ENCODE results near the gene APLP2.

APLP2 gene

GRCh38 chr11:130061017-130061416 is 8.7 kb upstream of the APLP2 start:
- Histone ChIP-seq H3K36me3 (ENCODE audit: insufficient read depth, low read length) (no peaks in the 10 kb centered on the region), H3K27me3 (ENCODE audit: control insufficient read depth, insufficient read depth, low read length) (peaks cover 57% of the 10 kb centered on the region), H3K4me1 (ENCODE audit: control insufficient read depth, insufficient read depth, low read length) (no peaks in the 10 kb centered on the region), H3K4me2 (ENCODE audit: low read length) (no peak overlapping the region), H3K9ac (ENCODE audit: low read depth, low read length) (no peak overlapping the region), H3K9me3 (replicated peaks; ENCODE audit: low read length) (no peaks in the 10 kb centered on the region), H3K4me3 (ENCODE audit: low read length) (no peak overlapping the region)

GRCh38 chr11:130062026-130062425 is 7.7 kb upstream of the APLP2 start:
- Histone ChIP-seq H3K9ac (ENCODE audit: low read depth, low read length) (no peak overlapping the region), H3K4me1 (ENCODE audit: control insufficient read depth, insufficient read depth, low read length) (no peaks in the 10 kb centered on the region), H3K27me3 (ENCODE audit: control insufficient read depth, insufficient read depth, low read length) (peaks cover 49% of the 10 kb centered on the region), H3K4me2 (ENCODE audit: low read length) (no peak overlapping the region), H3K9me3 (replicated peaks; ENCODE audit: low read length) (no peaks in the 10 kb centered on the region), H3K36me3 (ENCODE audit: insufficient read depth, low read length) (no peaks in the 10 kb centered on the region), H3K4me3 (ENCODE audit: low read length) (no peak overlapping the region)

GRCh38 chr11:130063451-130063850 is 6.2 kb upstream of the APLP2 start:
- Histone ChIP-seq H3K27me3 (ENCODE audit: control insufficient read depth, insufficient read depth, low read length) (peaks cover 43% of the 10 kb centered on the region), H3K9ac (ENCODE audit: low read depth, low read length) (no peak overlapping the region), H3K4me1 (ENCODE audit: control insufficient read depth, insufficient read depth, low read length) (peaks cover 4% of the 10 kb centered on the region), H3K9me3 (replicated peaks; ENCODE audit: low read length) (no peaks in the 10 kb centered on the region), H3K4me3 (ENCODE audit: low read length) (no peak overlapping the region), H3K36me3 (ENCODE audit: insufficient read depth, low read length) (no peaks in the 10 kb centered on the region), H3K4me2 (ENCODE audit: low read length) (no peak overlapping the region)

DNA sequence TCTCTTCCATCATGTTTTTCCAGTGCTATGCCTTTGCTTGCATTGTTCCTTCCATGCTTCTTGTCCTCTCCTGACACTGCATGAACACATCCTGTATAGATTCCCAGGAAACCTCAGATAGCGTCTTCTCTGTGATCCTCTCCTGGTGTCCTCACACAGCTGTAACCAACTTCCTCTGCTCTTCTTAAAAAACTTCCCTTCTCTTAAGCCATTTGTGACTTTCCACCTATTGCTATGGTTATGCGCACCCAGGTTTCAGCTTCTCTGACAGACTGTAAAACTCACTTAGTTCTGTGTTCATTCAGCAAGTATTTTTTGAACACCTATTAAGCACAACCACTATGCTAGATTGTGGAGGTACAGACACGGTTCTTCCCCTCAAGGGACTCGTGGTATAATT is 5.1 kb upstream of the APLP2 start:
- Histone ChIP-seq H3K27me3 (ENCODE audit: control insufficient read depth, insufficient read depth, low read length) (peaks cover 38% of the 10 kb centered on the region), H3K36me3 (ENCODE audit: insufficient read depth, low read length) (no peaks in the 10 kb centered on the region), H3K9ac (ENCODE audit: low read depth, low read length) (no peak overlapping the region), H3K9me3 (replicated peaks; ENCODE audit: low read length) (no peaks in the 10 kb centered on the region), H3K4me3 (ENCODE audit: low read length) (no peak overlapping the region), H3K4me2 (ENCODE audit: low read length) (no peak overlapping the region), H3K4me1 (ENCODE audit: control insufficient read depth, insufficient read depth, low read length) (peaks cover 10% of the 10 kb centered on the region)

DNA sequence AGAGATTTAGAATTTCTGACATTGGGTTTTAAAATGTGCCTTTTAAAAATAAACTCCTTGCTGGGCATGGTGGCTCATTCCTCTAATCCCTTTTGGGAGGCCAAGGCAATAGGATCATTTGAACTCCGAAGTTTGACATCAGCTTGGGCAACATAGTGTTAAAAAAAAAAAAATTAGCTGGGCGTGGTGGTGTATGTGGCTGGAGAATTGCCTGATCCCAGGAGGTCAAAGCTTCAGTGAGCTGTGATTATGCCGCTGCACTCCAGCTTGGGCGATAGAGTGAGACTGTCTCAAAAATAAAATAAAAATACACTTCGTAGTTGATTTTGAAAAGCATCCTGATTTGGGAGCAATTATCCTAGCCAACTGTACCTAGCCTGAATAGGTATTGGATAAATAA is 3.4 kb upstream of the APLP2 start:
- Histone ChIP-seq H3K27me3 (ENCODE audit: control insufficient read depth, insufficient read depth, low read length) (peaks cover 29% of the 10 kb centered on the region), H3K36me3 (ENCODE audit: insufficient read depth, low read length) (no peaks in the 10 kb centered on the region), H3K4me1 (ENCODE audit: control insufficient read depth, insufficient read depth, low read length) (peaks cover 12% of the 10 kb centered on the region), H3K4me2 (ENCODE audit: low read length) (no peak overlapping the region), H3K9me3 (replicated peaks; ENCODE audit: low read length) (no peaks in the 10 kb centered on the region), H3K4me3 (ENCODE audit: low read length) (no peak overlapping the region), H3K9ac (ENCODE audit: low read depth, low read length) (no peak overlapping the region)

DNA sequence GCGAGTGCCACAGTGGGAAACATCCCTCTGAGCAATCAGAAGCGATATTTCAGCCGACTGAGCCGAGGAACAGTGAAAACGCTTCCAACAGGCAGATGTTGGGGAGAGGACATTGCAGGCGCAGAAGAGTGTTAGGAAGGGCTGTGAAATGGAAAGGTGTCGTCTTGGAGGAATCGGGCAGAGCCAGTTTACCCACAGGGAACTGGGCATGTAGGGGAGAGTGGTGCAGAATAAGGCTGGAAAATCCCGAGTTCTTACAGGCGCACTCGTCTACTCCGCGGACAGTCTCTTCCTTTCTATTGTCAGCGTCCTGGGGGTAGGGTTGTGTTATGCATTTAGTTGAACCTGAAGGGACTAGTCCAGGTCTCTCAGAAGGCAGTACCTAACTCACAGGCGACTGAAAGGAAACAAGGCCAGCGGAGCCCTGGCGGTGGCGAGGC is 1.1 kb upstream of the APLP2 start:
- Histone ChIP-seq H3K4me1 (ENCODE audit: control insufficient read depth, insufficient read depth, low read length) (peaks cover 22% of the 10 kb centered on the region), H3K9me3 (replicated peaks; ENCODE audit: low read length) (no peaks in the 10 kb centered on the region), H3K27me3 (ENCODE audit: control insufficient read depth, insufficient read depth, low read length) (peaks cover 16% of the 10 kb centered on the region), H3K4me3 (ENCODE audit: low read length) (peak overlapping the region; percentile 75), H3K36me3 (ENCODE audit: insufficient read depth, low read length) (no peaks in the 10 kb centered on the region), H3K9ac (ENCODE audit: low read depth, low read length) (peak overlapping the region; percentile 82), H3K4me2 (ENCODE audit: low read length) (peak overlapping the region; percentile 92)

DNA sequence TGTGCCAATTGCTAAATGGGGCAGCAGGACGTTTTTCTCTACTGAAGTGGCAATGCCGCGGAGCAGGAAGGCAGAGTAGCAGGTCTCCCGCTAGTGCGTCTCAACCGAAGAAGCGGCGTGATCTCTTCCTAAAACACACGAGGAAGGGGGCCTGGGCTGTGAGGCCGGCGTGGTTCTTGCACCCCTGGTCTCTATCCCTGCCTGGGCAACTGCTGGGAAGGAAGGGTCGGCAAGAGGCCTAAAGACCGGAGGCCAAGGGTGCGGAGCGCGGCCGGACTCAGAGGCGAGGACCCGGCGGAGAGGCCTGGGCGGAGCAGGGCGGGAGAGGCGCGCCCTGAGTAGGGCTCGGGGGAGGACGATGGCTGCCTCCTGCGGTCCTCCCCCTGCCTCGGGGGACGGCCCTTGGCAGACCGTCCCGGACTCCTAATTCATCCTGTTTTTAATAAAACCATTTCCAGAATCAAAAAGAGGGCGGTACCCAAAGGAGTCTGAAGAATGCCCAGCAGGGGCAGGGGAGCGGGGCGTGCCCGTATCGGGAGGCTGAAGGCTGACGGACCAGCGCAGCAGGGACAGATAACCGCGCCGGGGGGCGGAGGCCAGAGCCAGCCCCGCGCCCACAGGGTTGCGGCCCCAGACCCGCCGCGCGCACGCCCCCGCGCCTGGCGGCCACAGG is 572 bp upstream of the APLP2 start:
- Histone ChIP-seq H3K4me1 (ENCODE audit: control insufficient read depth, insufficient read depth, low read length) (peaks cover 22% of the 10 kb centered on the region), H3K9ac (ENCODE audit: low read depth, low read length) (peak overlapping the region; percentile 82), H3K4me2 (ENCODE audit: low read length) (peak overlapping the region; percentile 92), H3K36me3 (ENCODE audit: insufficient read depth, low read length) (no peaks in the 10 kb centered on the region), H3K4me3 (ENCODE audit: low read length) (peak overlapping the region; percentile 75), H3K9me3 (replicated peaks; ENCODE audit: low read length) (no peaks in the 10 kb centered on the region), H3K27me3 (ENCODE audit: control insufficient read depth, insufficient read depth, low read length) (peaks cover 10% of the 10 kb centered on the region)

- Histone ChIP-seq H3K4me2 (ENCODE audit: low read length) (peak overlapping the region; percentile 79), H3K27me3 (ENCODE audit: control insufficient read depth, insufficient read depth, low read length) (no peaks in the 10 kb centered on the region), H3K36me3 (ENCODE audit: insufficient read depth, low read length) (no peaks in the 10 kb centered on the region), H3K9ac (ENCODE audit: low read depth, low read length) (peak overlapping the region; percentile 93), H3K4me3 (ENCODE audit: low read length) (peak overlapping the region; percentile 99), H3K9me3 (replicated peaks; ENCODE audit: low read length) (no peaks in the 10 kb centered on the region), H3K4me1 (ENCODE audit: control insufficient read depth, insufficient read depth, low read length) (peaks cover 22% of the 10 kb centered on the region)
Measured at GRCh38 chr11:130070109-130070845, 583 bp downstream of the APLP2 start.

- Histone ChIP-seq H3K4me1 (ENCODE audit: control insufficient read depth, insufficient read depth, low read length) (peaks cover 22% of the 10 kb centered on the region), H3K36me3 (ENCODE audit: insufficient read depth, low read length) (no peaks in the 10 kb centered on the region), H3K9me3 (replicated peaks; ENCODE audit: low read length) (no peaks in the 10 kb centered on the region), H3K4me2 (ENCODE audit: low read length) (peak overlapping the region; percentile 79), H3K9ac (ENCODE audit: low read depth, low read length) (peak overlapping the region; percentile 93), H3K4me3 (ENCODE audit: low read length) (peak overlapping the region; percentile 99), H3K27me3 (ENCODE audit: control insufficient read depth, insufficient read depth, low read length) (no peaks in the 10 kb centered on the region)
Measured at GRCh38 chr11:130070846-130071200, 1.1 kb downstream of the APLP2 start.

DNA sequence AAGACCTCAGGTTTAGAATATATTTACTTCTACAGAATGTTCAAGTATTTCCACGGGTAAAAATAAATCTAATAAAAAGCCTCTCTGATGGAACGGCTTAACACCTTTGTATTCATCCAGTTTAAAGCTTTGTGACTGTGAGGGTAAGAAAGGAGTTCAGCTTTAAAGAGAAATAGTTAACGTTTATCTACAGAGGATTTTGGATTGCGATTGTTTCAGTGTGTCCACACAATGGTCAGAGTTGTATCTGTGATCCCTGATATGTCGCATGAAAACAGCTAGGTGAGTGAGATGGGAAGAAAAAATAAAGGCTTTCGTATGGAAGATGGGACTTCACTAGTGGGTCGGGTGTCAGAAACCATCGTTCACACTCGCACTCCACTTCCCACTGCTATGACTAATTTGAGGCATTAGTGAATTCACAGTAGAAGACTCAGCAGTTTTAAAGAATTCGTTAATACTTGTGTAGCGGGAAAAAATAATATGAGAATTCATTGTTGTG is 1.6 kb downstream of the APLP2 start:
- H3K27me3 ChIP-seq (ENCODE audit: control insufficient read depth, insufficient read depth, low read length) = no peaks in the 10 kb centered on the region
- H3K36me3 ChIP-seq (ENCODE audit: insufficient read depth, low read length) = no peaks in the 10 kb centered on the region
- H3K4me2 ChIP-seq (ENCODE audit: low read length) = peak overlapping the region; percentile 79
- peak overlapping the region; percentile 93 for H3K9ac ChIP-seq (ENCODE audit: low read depth, low read length)
- H3K4me3 ChIP-seq (ENCODE audit: low read length) = peak overlapping the region; percentile 99
- peaks cover 22% of the 10 kb centered on the region for H3K4me1 ChIP-seq (ENCODE audit: control insufficient read depth, insufficient read depth, low read length)
- no peaks in the 10 kb centered on the region for H3K9me3 ChIP-seq (replicated peaks; ENCODE audit: low read length)

GRCh38 chr11:130074736-130075135 is 5.0 kb downstream of the APLP2 start:
- Histone ChIP-seq H3K4me1 (ENCODE audit: control insufficient read depth, insufficient read depth, low read length) (peaks cover 12% of the 10 kb centered on the region), H3K4me3 (ENCODE audit: low read length) (no peak overlapping the region), H3K36me3 (ENCODE audit: insufficient read depth, low read length) (no peaks in the 10 kb centered on the region), H3K9me3 (replicated peaks; ENCODE audit: low read length) (no peaks in the 10 kb centered on the region), H3K4me2 (ENCODE audit: low read length) (no peak overlapping the region), H3K27me3 (ENCODE audit: control insufficient read depth, insufficient read depth, low read length) (no peaks in the 10 kb centered on the region), H3K9ac (ENCODE audit: low read depth, low read length) (no peak overlapping the region)
